HepG2 (cell line): ENCODE measurements around the gene PLIN5. TPM values are rescaled to one million over a fixed set of nuclear protein-coding genes. Genes with fewer than 3 reads are reported as not detected.
A peak's percentile ranks its signal among the peaks of the same experiment; 100 is the strongest.

Experiments used
- CBX2 ChIP-seq, 2 experiments: fragments of 200-600 bp in 1 of 2; sonication (generic); formaldehyde crosslinking in 1 of 2; IDR thresholded peaks; 2 replicates each; pipeline versions ENCODE4 v1.7.0 to v1.8.1; 2018 to 2022; ENCODE audit warnings: low read depth in 2 of 2, low read length in 1 of 2, mild to moderate bottlenecking in 1 of 2, missing genetic modification reagents in 1 of 2
- CHCHD3 ChIP-seq: sonication (generic); formaldehyde crosslinking; IDR thresholded peaks from 2 replicates; pipeline ENCODE4 v1.8.0; 2022; ENCODE audit warnings: mild to moderate bottlenecking, missing genetic modification reagents, moderate library complexity
- FLYWCH1 ChIP-seq: sonication (generic); formaldehyde crosslinking; IDR thresholded peaks from 2 replicates; pipeline ENCODE4 v1.8.1; 2023; ENCODE audit warnings: mild to moderate bottlenecking, missing genetic modification reagents
- FOXA1 ChIP-seq, 2 experiments: fragments of 450-650 bp in 1 of 2; sonication (generic) in 1 of 2; formaldehyde crosslinking in 1 of 2; IDR thresholded peaks; 2 replicates each; pipeline versions ENCODE4 v1.4.0 to v1.6.1; 2016 to 2020; ENCODE audit warnings: missing genetic modification reagents in 1 of 2
- GATAD1 ChIP-seq: IDR thresholded peaks from 2 replicates; pipeline ENCODE4 v1.6.1; 2016; ENCODE audit warnings: missing genetic modification reagents, missing compliant biosample characterization
- GTF3A ChIP-seq: sonication (generic); formaldehyde crosslinking; conservative IDR thresholded peaks from 2 replicates; pipeline ENCODE4 v1.4.0; 2020; ENCODE audit warnings: mild to moderate bottlenecking, missing genetic modification reagents
- HDAC6 ChIP-seq: fragments of 200-600 bp; sonication (generic); IDR thresholded peaks from 2 replicates; pipeline ENCODE4 v1.7.0; 2017; ENCODE audit warnings: mild to moderate bottlenecking, antibody characterized with exemption, low read length, low read depth
- IKZF5 ChIP-seq: IDR thresholded peaks from 2 replicates; pipeline ENCODE4 v1.6.1; 2018; ENCODE audit warnings: missing genetic modification reagents, mild to moderate bottlenecking, missing compliant biosample characterization
- KLF15 ChIP-seq: sonication (generic); formaldehyde crosslinking; IDR thresholded peaks from 2 replicates; pipeline ENCODE4 v1.8.1; 2023; ENCODE audit warnings: borderline replicate concordance, mild to moderate bottlenecking, inconsistent platforms, missing genetic modification reagents, mixed read lengths
- NFIC ChIP-seq: IDR thresholded peaks from 2 replicates; pipeline ENCODE4 v1.6.1; 2012; ENCODE audit warnings: mild to moderate bottlenecking, low read length, inconsistent platforms
- NONO ChIP-seq, 2 experiments: fragments of 450-650 bp in 1 of 2; sonication (generic) in 1 of 2; formaldehyde crosslinking in 1 of 2; IDR thresholded peaks in 1 of 2; conservative IDR thresholded peaks in 1 of 2; 2 replicates each; pipeline versions ENCODE4 v1.6.1 to v1.8.0; 2017 to 2022; ENCODE audit warnings: mild to moderate bottlenecking in 1 of 2, missing genetic modification reagents in 1 of 2, moderate library complexity in 1 of 2
- RORA ChIP-seq: sonication (generic); formaldehyde crosslinking; IDR thresholded peaks from 2 replicates; pipeline ENCODE4 v1.5.0; 2020; ENCODE audit warnings: mild to moderate bottlenecking, missing genetic modification reagents, moderate library complexity
- SNRNP70 ChIP-seq: fragments of 200-400 bp; formaldehyde crosslinking; IDR thresholded peaks from 2 replicates; pipeline ENCODE4 v1.6.1; 2017; ENCODE audit warnings: mild to moderate bottlenecking, low read depth, low read length, moderate library complexity
- ZHX1 ChIP-seq: sonication (generic); formaldehyde crosslinking; IDR thresholded peaks from 2 replicates; pipeline ENCODE4 v1.8.1; 2022; ENCODE audit warnings: low read depth, mild to moderate bottlenecking, missing genetic modification reagents
- ZMYM3 ChIP-seq: sonication (generic); formaldehyde crosslinking; IDR thresholded peaks from 2 replicates; pipeline ENCODE4 v1.5.1; 2020; ENCODE audit warnings: mild to moderate bottlenecking, missing genetic modification reagents
- ZNF160 ChIP-seq: sonication (generic); formaldehyde crosslinking; IDR thresholded peaks from 2 replicates; pipeline ENCODE4 v1.8.0; 2022; ENCODE audit warnings: mild to moderate bottlenecking, inconsistent platforms, missing genetic modification reagents
- ZNF18 ChIP-seq: sonication (generic); formaldehyde crosslinking; IDR thresholded peaks from 2 replicates; pipeline ENCODE4 v1.8.0; 2022; ENCODE audit warnings: mild to moderate bottlenecking, missing genetic modification reagents; ENCODE audit not compliant: insufficient replicate concordance
- ZNF350 ChIP-seq: sonication (generic); formaldehyde crosslinking; IDR thresholded peaks from 2 replicates; pipeline ENCODE4 v1.4.0; 2020; ENCODE audit warnings: mild to moderate bottlenecking, low read depth, missing genetic modification reagents, borderline replicate concordance
- ZSCAN9 ChIP-seq: IDR thresholded peaks from 2 replicates; pipeline ENCODE4 v1.6.1; 2016; ENCODE audit warnings: borderline replicate concordance
- polyA plus RNA-seq, 8 experiments: library from polyadenylated mRNA; depleted of rRNA in 3 of 8; stranded (reverse) in 7 of 8; unstranded in 1 of 8; fragments of >200 nt; fragmentation: Illumina TruSeq in 4 of 8; extraction: Trizol in 4 of 8; gene quantifications; 2 replicates each; pipeline versions ENCODE4 v1.2.1 to v1.2.3, GENCODE V29; 2011 to 2016; ENCODE audit warnings: low read depth in 4 of 8, missing spikeins in 1 of 8, mixed read lengths in 1 of 8; ENCODE audit not compliant: insufficient read depth in 1 of 8
- total RNA-seq, 5 experiments: library from RNA; depleted of rRNA; stranded (reverse); fragments of >200 nt; fragmentation: Illumina TruSeq; extraction: Trizol; gene quantifications; 2 replicates each; pipeline ENCODE4 v1.2.3, GENCODE V29; 2016; ENCODE audit warnings: low read depth in 1 of 5
- TF ChIP-seq, protein P1 (sequence below): sonication (generic); formaldehyde crosslinking; IDR thresholded peaks from 2 replicates; pipeline ENCODE4 v1.4.0; 2020; ENCODE audit warnings: missing genetic modification reagents, mild to moderate bottlenecking, borderline replicate concordance

The PLIN5 gene
- total and polyA plus RNA-seq, 2 of the 13 experiments (the other 11 are each of a cell fraction or from before 2014, with no cell fraction given) = 1.8 to 4.8 TPM

GRCh38 chr19:4531562-4532165 is 3.4 kb downstream of the PLIN5 start (continued):
- TF ChIP-seq NFIC = no peak
- TF ChIP-seq GTF3A = no peak
- no peak for TF ChIP-seq SNRNP70
- TF ChIP-seq ZNF350 (CRISPR knock-in tag) = peak; percentile 63
- no peak for TF ChIP-seq ZNF18
- TF ChIP-seq, protein P1, sequence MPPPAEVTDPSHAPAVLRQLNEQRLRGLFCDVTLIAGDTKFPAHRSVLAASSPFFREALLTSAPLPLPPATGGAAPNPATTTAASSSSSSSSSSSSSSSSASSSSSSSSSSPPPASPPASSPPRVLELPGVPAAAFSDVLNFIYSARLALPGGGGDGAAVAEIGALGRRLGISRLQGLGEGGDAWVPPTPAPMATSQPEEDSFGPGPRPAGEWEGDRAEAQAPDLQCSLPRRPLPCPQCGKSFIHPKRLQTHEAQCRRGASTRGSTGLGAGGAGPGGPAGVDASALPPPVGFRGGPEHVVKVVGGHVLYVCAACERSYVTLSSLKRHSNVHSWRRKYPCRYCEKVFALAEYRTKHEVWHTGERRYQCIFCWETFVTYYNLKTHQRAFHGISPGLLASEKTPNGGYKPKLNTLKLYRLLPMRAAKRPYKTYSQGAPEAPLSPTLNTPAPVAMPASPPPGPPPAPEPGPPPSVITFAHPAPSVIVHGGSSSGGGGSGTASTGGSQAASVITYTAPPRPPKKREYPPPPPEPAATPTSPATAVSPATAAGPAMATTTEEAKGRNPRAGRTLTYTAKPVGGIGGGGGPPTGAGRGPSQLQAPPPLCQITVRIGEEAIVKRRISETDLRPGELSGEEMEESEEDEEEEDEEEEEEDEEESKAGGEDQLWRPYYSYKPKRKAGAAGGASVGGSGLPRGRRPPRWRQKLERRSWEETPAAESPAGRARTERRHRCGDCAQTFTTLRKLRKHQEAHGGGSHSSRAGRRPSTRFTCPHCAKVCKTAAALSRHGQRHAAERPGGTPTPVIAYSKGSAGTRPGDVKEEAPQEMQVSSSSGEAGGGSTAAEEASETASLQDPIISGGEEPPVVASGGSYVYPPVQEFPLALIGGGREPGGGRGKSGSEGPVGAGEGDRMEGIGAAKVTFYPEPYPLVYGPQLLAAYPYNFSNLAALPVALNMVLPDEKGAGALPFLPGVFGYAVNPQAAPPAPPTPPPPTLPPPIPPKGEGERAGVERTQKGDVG (CRISPR knock-in tag) = no peak
- TF ChIP-seq FLYWCH1 (CRISPR knock-in tag) = no peak
- no peak for TF ChIP-seq CHCHD3 (CRISPR knock-in tag)
- no peak for TF ChIP-seq FOXA1 (IDR thresholded peaks at IDR 0.05)
- peak; percentile 92 for TF ChIP-seq FOXA1 (CRISPR knock-in tag; IDR thresholded peaks at IDR 0.05)
- TF ChIP-seq RORA (CRISPR knock-in tag) = no peak
- no peak for TF ChIP-seq CBX2 (IDR thresholded peaks at IDR 0.05; ENCODE audit: low read depth, low read length)
- no peak for TF ChIP-seq CBX2 (CRISPR knock-in tag; IDR thresholded peaks at IDR 0.05; ENCODE audit: low read depth)
- 0 out of 2 replicates have a peak, but pooled peaks have one; percentile 60 for TF ChIP-seq KLF15
- peak; percentile 89 for TF ChIP-seq IKZF5 (CRISPR knock-in tag)
- TF ChIP-seq ZSCAN9 (CRISPR knock-in tag) = peak; percentile 87
- TF ChIP-seq ZHX1 (CRISPR knock-in tag) = 0 out of 2 replicates have a peak, but pooled peaks have one; percentile 59
- TF ChIP-seq ZNF160 (CRISPR knock-in tag) = peak; percentile 37; the same call in 1 of the 2 replicates
- no peak for TF ChIP-seq HDAC6
- TF ChIP-seq ZMYM3 = peak; percentile 79; the same call in 1 of the 2 replicates
- no peak for TF ChIP-seq NONO (IDR thresholded peaks at IDR 0.05)
- peak; percentile 59; the same call in 1 of the 2 replicates for TF ChIP-seq NONO (CRISPR knock-in tag; conservative IDR thresholded peaks at IDR 0.05)
- 0 out of 2 replicates have a peak, but pooled peaks have one; percentile 42 for TF ChIP-seq GATAD1
